GM23338 (cell line): ENCODE measurements around the gene PGS1. TPM values are rescaled to one million over a fixed set of nuclear protein-coding genes. Genes with fewer than 3 reads are reported as not detected.

ENCODE experiments used
- ATAC-seq: fragments of 200-7000 bp; cut with Tn5 transposase; 3 replicates; pipeline ENCODE4 v1.9.1; 2020
- DNase-seq: peaks from one replicate; pipeline ENCODE4 v3.0.0-alpha.2; 2015; ENCODE audit warnings: low spot score
- H2AFZ ChIP-seq: fragments of 200-600 bp; sonication (generic); 2 replicates; pipeline ENCODE4 v1.8.0; 2016; ENCODE audit warnings: antibody characterized with exemption, mild to moderate bottlenecking, moderate library complexity
- H3F3A ChIP-seq: fragments of 200-600 bp; sonication (generic); replicated peaks from 2 replicates; pipeline ENCODE4 v1.8.0; 2017; ENCODE audit warnings: antibody characterized with exemption, mixed run types, low read depth
- H3K27ac ChIP-seq: fragments of 200-600 bp; sonication (generic); 2 replicates; pipeline ENCODE4 v1.6.1; 2016; ENCODE audit warnings: low read depth
- H3K27me3 ChIP-seq: fragments of 200-600 bp; sonication (generic); 2 replicates; pipeline ENCODE4 v1.8.0; 2016; ENCODE audit warnings: mild to moderate bottlenecking, mixed run types, moderate library complexity; ENCODE audit not compliant: insufficient read depth
- H3K36me3 ChIP-seq: fragments of 200-600 bp; sonication (generic); 2 replicates; pipeline ENCODE4 v1.8.0; 2016; ENCODE audit warnings: mild to moderate bottlenecking; ENCODE audit not compliant: insufficient read depth
- H3K4me1 ChIP-seq: fragments of 200-600 bp; sonication (generic); 2 replicates; pipeline ENCODE4 v1.8.0; 2016; ENCODE audit warnings: mild to moderate bottlenecking, moderate library complexity; ENCODE audit not compliant: insufficient read depth
- H3K4me2 ChIP-seq: fragments of 200-600 bp; sonication (generic); 2 replicates; pipeline ENCODE4 v1.7.1; 2017; ENCODE audit warnings: mixed run types
- H3K4me3 ChIP-seq: fragments of 200-600 bp; sonication (generic); 2 replicates; pipeline ENCODE4 v1.6.1; 2016; ENCODE audit warnings: mixed run types
- H3K79me2 ChIP-seq: fragments of 200-600 bp; sonication (generic); replicated peaks from 2 replicates; pipeline ENCODE4 v1.8.0; 2017; ENCODE audit warnings: mild to moderate bottlenecking; ENCODE audit not compliant: insufficient read depth
- H3K9me2 ChIP-seq: fragments of 200-600 bp; sonication (generic); 2 replicates; pipeline ENCODE4 v1.8.0; 2017; ENCODE audit not compliant: insufficient read depth
- H4K20me1 ChIP-seq: fragments of 200-600 bp; sonication (generic); replicated peaks from 2 replicates; pipeline ENCODE4 v1.8.0; 2017; ENCODE audit warnings: mild to moderate bottlenecking; ENCODE audit not compliant: insufficient read depth
- H3K27ac Mint-ChIP-seq: 2 replicates; pipeline ENCODE4 v1.8.0; 2020; ENCODE audit warnings: inconsistent platforms, mild to moderate bottlenecking, moderate library complexity, mixed read lengths
- H3K27me3 Mint-ChIP-seq: 3 replicates; pipeline ENCODE4 v1.8.0; 2022; ENCODE audit warnings: low read depth, mild to moderate bottlenecking, moderate library complexity, mixed read lengths, inconsistent platforms; ENCODE audit not compliant: insufficient read depth, poor library complexity
- H3K36me3 Mint-ChIP-seq: 3 replicates; pipeline ENCODE4 v1.8.0; 2021; ENCODE audit warnings: low read depth, mild to moderate bottlenecking, inconsistent platforms, moderate library complexity, mixed read lengths
- H3K4me1 Mint-ChIP-seq: 3 replicates; pipeline ENCODE4 v1.8.0; 2020; ENCODE audit warnings: mild to moderate bottlenecking, inconsistent platforms, mixed read lengths
- H3K4me3 Mint-ChIP-seq: 3 replicates; pipeline ENCODE4 v1.8.0; 2021; ENCODE audit warnings: moderate library complexity, mild to moderate bottlenecking, inconsistent platforms, mixed read lengths
- H3K9me3 Mint-ChIP-seq: 3 replicates; pipeline ENCODE4 v1.8.0; 2020; ENCODE audit warnings: moderate library complexity, mild to moderate bottlenecking, inconsistent platforms, mixed read lengths
- CREB1 ChIP-seq: fragments of 250-450 bp; sonication (Bioruptor Pico); IDR thresholded peaks from 2 replicates; pipeline ENCODE4 v1.5.0; 2020; ENCODE audit warnings: low read depth, mild to moderate bottlenecking, moderate library complexity
- EZH2 ChIP-seq: fragments of 200-600 bp; sonication (generic); IDR thresholded peaks from one replicate; pipeline ENCODE4 v1.8.0; 2017; ENCODE audit warnings: antibody characterized with exemption, mild to moderate bottlenecking, low read depth; ENCODE audit not compliant: unreplicated experiment
- EZH2phosphoT487 ChIP-seq: fragments of 200-600 bp; sonication (generic); IDR thresholded peaks from one replicate; pipeline ENCODE4 v1.8.1; 2018; ENCODE audit warnings: antibody characterized with exemption; ENCODE audit not compliant: unreplicated experiment
- JUNB ChIP-seq: IDR thresholded peaks from one replicate; pipeline ENCODE4 v1.6.1; 2016; ENCODE audit warnings: antibody characterized with exemption; ENCODE audit not compliant: unreplicated experiment
- NANOG ChIP-seq: IDR thresholded peaks from 2 replicates; pipeline ENCODE4 v1.6.1; 2016; ENCODE audit warnings: antibody characterized with exemption, borderline replicate concordance
- POLR2AphosphoS5 ChIP-seq: IDR thresholded peaks from 2 replicates; pipeline ENCODE4 v1.6.1; 2016; ENCODE audit warnings: antibody characterized with exemption, low read depth
- STAT1 ChIP-seq: IDR thresholded peaks from one replicate; pipeline ENCODE4 v1.6.1; 2016; ENCODE audit warnings: antibody characterized with exemption; ENCODE audit not compliant: unreplicated experiment
- ZNF114 ChIP-seq: fragments of 250-450 bp; sonication (Bioruptor Pico); IDR thresholded peaks from 2 replicates; pipeline ENCODE4 v1.5.0; 2020; ENCODE audit warnings: mild to moderate bottlenecking, moderate library complexity
- ZNF331 ChIP-seq: fragments of 250-450 bp; sonication (Bioruptor Pico); IDR thresholded peaks from 2 replicates; pipeline ENCODE4 v1.5.0; 2020; ENCODE audit warnings: low read depth, mild to moderate bottlenecking, moderate library complexity
- polyA plus RNA-seq: library from polyadenylated mRNA; unstranded; fragments of >200 nt; fragmentation: Nextera tagmentation; extraction: Ambion mirVana; gene quantifications from 2 replicates; pipeline ENCODE4 v1.2.1, GENCODE V29; 2016
- total RNA-seq: library from RNA; depleted of rRNA; stranded (reverse); fragments of >200 nt; shearing (Covaris generic); gene quantifications from 2 replicates; pipeline ENCODE4 v1.2.3, GENCODE V29; 2014
- TF ChIP-seq, protein P1 (sequence below): fragments of 250-450 bp; sonication (Bioruptor Pico); IDR thresholded peaks from 2 replicates; pipeline ENCODE4 v1.5.0; 2020; ENCODE audit warnings: mild to moderate bottlenecking, moderate library complexity
- TF ChIP-seq, protein P2 (sequence below), 2 experiments: fragments of 200-600 bp in 1 of 2; sonication (generic) in 1 of 2; conservative IDR thresholded peaks; 2 replicates each; pipeline versions ENCODE4 v1.5.1 to v1.6.1; 2016 to 2017; ENCODE audit warnings: antibody characterized with exemption in 2 of 2, low read depth in 2 of 2, mild to moderate bottlenecking in 2 of 2, moderate library complexity in 1 of 2

The PGS1 gene
- total and polyA plus RNA-seq, 2 experiments from 2014 or later = 43.9 to 67.1 TPM

DNA sequence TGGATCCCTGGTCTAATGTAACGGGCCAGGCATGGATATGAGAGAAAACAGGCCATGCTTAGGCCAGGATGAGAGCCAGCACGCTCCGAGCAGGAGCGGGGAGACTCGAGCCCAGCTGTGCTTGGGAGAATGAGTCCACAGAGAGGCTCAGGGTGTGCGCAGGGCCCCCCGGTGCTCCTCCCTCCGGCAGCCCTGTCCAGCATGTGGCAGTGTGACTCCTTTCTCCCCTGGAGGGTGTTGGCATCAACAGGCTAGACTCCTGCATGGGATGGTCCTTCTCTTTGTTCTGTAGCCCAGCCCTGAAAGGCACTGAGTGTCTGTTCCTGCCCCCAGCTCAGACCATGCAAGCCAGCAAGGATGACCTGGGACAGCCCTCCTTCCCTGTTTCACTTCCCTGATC is 23.4 kb downstream of the PGS1 start:
- no peak overlapping the region for H2AFZ ChIP-seq
- DNase-seq = no peak
- Mint-ChIP-seq H3K36me3 (peaks cover 88% of the 10 kb centered on the region), H3K4me3 (no peak overlapping the region; the same call in 2 of the 3 replicates), H3K9me3 (no peaks in the 10 kb centered on the region), H3K27me3 (peaks cover 13% of the 10 kb centered on the region), H3K27ac (no peak overlapping the region), H3K4me1 (peaks cover 1% of the 10 kb centered on the region; the same call in 2 of the 3 replicates)
- TF ChIP-seq, protein P1, sequence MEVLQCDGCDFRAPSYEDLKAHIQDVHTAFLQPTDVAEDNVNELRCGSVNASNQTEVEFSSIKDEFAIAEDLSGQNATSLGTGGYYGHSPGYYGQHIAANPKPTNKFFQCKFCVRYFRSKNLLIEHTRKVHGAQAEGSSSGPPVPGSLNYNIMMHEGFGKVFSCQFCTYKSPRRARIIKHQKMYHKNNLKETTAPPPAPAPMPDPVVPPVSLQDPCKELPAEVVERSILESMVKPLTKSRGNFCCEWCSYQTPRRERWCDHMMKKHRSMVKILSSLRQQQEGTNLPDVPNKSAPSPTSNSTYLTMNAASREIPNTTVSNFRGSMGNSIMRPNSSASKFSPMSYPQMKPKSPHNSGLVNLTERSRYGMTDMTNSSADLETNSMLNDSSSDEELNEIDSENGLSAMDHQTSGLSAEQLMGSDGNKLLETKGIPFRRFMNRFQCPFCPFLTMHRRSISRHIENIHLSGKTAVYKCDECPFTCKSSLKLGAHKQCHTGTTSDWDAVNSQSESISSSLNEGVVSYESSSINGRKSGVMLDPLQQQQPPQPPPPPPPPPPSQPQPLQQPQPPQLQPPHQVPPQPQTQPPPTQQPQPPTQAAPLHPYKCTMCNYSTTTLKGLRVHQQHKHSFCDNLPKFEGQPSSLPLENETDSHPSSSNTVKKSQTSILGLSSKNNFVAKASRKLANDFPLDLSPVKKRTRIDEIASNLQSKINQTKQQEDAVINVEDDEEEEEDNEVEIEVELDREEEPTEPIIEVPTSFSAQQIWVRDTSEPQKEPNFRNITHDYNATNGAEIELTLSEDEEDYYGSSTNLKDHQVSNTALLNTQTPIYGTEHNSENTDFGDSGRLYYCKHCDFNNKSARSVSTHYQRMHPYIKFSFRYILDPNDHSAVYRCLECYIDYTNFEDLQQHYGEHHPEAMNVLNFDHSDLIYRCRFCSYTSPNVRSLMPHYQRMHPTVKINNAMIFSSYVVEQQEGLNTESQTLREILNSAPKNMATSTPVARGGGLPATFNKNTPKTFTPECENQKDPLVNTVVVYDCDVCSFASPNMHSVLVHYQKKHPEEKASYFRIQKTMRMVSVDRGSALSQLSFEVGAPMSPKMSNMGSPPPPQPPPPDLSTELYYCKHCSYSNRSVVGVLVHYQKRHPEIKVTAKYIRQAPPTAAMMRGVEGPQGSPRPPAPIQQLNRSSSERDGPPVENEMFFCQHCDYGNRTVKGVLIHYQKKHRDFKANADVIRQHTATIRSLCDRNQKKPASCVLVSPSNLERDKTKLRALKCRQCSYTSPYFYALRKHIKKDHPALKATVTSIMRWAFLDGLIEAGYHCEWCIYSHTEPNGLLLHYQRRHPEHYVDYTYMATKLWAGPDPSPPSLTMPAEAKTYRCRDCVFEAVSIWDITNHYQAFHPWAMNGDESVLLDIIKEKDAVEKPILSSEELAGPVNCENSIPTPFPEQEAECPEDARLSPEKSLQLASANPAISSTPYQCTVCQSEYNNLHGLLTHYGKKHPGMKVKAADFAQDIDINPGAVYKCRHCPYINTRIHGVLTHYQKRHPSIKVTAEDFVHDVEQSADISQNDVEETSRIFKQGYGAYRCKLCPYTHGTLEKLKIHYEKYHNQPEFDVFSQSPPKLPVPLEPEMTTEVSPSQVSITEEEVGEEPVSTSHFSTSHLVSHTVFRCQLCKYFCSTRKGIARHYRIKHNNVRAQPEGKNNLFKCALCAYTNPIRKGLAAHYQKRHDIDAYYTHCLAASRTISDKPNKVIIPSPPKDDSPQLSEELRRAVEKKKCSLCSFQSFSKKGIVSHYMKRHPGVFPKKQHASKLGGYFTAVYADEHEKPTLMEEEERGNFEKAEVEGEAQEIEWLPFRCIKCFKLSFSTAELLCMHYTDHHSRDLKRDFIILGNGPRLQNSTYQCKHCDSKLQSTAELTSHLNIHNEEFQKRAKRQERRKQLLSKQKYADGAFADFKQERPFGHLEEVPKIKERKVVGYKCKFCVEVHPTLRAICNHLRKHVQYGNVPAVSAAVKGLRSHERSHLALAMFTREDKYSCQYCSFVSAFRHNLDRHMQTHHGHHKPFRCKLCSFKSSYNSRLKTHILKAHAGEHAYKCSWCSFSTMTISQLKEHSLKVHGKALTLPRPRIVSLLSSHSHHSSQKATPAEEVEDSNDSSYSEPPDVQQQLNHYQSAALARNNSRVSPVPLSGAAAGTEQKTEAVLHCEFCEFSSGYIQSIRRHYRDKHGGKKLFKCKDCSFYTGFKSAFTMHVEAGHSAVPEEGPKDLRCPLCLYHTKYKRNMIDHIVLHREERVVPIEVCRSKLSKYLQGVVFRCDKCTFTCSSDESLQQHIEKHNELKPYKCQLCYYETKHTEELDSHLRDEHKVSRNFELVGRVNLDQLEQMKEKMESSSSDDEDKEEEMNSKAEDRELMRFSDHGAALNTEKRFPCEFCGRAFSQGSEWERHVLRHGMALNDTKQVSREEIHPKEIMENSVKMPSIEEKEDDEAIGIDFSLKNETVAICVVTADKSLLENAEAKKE (CRISPR knock-in tag) = no peak
- 0 out of 2 replicates have a peak, but pooled peaks cover 2% of the 10 kb centered on the region for H3F3A ChIP-seq
- no peak overlapping the region for H3K27ac ChIP-seq
- no peaks in the 10 kb centered on the region for H3K9me2 ChIP-seq
- H3K36me3 ChIP-seq = peaks cover 26% of the 10 kb centered on the region
- H3K27me3 ChIP-seq = no peaks in the 10 kb centered on the region
- H3K4me3 ChIP-seq = no peak overlapping the region
- no peak overlapping the region for H3K4me2 ChIP-seq
- ATAC-seq = no peak
- peaks cover 19% of the 10 kb centered on the region for H4K20me1 ChIP-seq
- no peaks in the 10 kb centered on the region for H3K4me1 ChIP-seq
- H3K79me2 ChIP-seq = peaks cover 40% of the 10 kb centered on the region

DNA sequence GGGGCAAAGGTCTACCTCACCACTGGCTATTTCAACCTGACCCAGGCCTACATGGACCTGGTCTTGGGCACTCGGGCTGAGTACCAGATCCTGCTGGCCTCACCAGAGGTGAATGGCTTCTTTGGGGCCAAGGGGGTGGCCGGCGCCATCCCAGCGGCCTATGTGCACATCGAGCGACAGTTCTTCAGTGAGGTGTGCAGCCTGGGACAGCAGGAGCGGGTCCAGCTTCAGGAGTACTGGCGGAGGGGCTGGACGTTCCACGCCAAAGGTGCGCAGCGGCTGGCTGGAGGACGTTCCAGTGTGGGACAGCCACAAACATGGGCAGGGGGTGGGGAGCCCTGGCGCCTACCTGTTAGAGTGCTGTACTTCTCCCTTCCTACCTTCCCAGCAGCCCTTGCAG is 25.4 kb downstream of the PGS1 start:
- Histone ChIP-seq H3K36me3 (peaks cover 20% of the 10 kb centered on the region), H3K27ac (no peak overlapping the region), H3K4me1 (0 out of 2 replicates have a peak, but pooled peaks cover 3% of the 10 kb centered on the region), H3K27me3 (no peaks in the 10 kb centered on the region), H3K9me2 (no peaks in the 10 kb centered on the region), H3F3A (0 out of 2 replicates have a peak, but pooled peaks cover 2% of the 10 kb centered on the region), H2AFZ (no peak overlapping the region), H4K20me1 (peaks cover 24% of the 10 kb centered on the region), H3K79me2 (peaks cover 55% of the 10 kb centered on the region), H3K4me3 (no peak overlapping the region), H3K4me2 (no peak overlapping the region)
- no peaks in the 10 kb centered on the region for H3K9me3 Mint-ChIP-seq
- H3K27me3 Mint-ChIP-seq = peaks cover 15% of the 10 kb centered on the region
- DNase-seq (no peak), ATAC-seq (no peak)
- H3K27ac Mint-ChIP-seq = 0 out of 2 replicates have a peak overlapping the region, but pooled peaks have one; percentile 25
- peaks cover 19% of the 10 kb centered on the region for H3K4me1 Mint-ChIP-seq
- H3K4me3 Mint-ChIP-seq = no peak overlapping the region
- H3K36me3 Mint-ChIP-seq = peaks cover 71% of the 10 kb centered on the region
- no peak for TF ChIP-seq ZNF114 (CRISPR knock-in tag)
- TF ChIP-seq JUNB = no peak
- no peak for TF ChIP-seq STAT1
- TF ChIP-seq, protein P2, sequence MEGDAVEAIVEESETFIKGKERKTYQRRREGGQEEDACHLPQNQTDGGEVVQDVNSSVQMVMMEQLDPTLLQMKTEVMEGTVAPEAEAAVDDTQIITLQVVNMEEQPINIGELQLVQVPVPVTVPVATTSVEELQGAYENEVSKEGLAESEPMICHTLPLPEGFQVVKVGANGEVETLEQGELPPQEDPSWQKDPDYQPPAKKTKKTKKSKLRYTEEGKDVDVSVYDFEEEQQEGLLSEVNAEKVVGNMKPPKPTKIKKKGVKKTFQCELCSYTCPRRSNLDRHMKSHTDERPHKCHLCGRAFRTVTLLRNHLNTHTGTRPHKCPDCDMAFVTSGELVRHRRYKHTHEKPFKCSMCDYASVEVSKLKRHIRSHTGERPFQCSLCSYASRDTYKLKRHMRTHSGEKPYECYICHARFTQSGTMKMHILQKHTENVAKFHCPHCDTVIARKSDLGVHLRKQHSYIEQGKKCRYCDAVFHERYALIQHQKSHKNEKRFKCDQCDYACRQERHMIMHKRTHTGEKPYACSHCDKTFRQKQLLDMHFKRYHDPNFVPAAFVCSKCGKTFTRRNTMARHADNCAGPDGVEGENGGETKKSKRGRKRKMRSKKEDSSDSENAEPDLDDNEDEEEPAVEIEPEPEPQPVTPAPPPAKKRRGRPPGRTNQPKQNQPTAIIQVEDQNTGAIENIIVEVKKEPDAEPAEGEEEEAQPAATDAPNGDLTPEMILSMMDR (conservative IDR thresholded peaks at IDR 0.05; ENCODE audit: low read depth in 2 of 2) = no peak
- TF ChIP-seq ZNF331 (CRISPR knock-in tag) = no peak
- no peak for TF ChIP-seq NANOG
- TF ChIP-seq EZH2phosphoT487 = no peak
- TF ChIP-seq CREB1 = no peak
- TF ChIP-seq POLR2AphosphoS5 = no peak
- no peak for TF ChIP-seq EZH2
